GM19397 (cell line): ENCODE data around the gene ATP1A1.

Experiments used
- ATAC-seq: cut with Tn5 transposase; IDR thresholded peaks from one replicate; pipeline ENCODE4 v1.9.1; 2021; ENCODE audit warnings: mild to moderate bottlenecking, moderate library complexity; ENCODE audit not compliant: unreplicated experiment

Gene ATP1A1

DNA sequence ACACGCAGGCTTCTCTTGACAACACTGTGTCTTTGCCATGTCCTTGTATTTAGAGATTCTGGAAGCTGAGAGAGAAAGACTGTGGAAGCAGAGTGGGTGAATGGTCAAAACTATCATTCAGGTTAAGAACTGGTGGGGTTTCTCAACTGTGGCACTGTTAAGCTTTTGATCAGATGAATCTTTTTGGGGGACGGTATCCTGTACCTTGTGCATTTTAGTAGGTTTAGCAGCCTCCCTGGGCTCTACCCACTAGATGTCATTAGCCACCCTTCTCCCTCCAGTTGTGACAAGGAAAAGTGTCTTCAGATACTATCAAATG is 39.4 kb downstream of the ATP1A1 start:
- ATAC-seq, result no peak

- ATAC-seq, result no peak
Observed at GRCh38 chr1:116412898-116413297, 39.9 kb downstream of the ATP1A1 start.

- ATAC-seq, result no peak
Observed at GRCh38 chr1:116413414-116413813, 40.4 kb downstream of the ATP1A1 start.

DNA sequence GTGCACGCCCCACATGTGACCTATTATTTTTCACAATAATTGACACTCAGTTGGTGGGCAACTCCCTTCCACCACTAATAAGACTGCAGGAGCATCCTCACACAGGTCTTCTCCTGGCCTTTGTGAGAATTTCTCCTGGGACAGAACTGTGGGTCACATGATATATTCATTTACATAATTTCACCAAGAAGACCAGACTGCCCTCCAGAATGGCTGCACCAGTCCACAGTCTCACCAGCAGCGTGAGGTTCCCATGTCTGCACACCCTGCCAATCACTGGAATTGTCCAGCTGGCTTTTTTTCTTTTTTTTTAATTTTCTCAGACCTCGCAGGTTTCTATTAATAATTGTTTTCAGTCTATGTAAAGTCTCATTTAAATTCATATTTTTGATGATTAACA is 41.3 kb downstream of the ATP1A1 start:
- no peak for ATAC-seq

GRCh38 chr1:116415200-116415698 is 42.2 kb downstream of the ATP1A1 start:
- no peak for ATAC-seq

DNA sequence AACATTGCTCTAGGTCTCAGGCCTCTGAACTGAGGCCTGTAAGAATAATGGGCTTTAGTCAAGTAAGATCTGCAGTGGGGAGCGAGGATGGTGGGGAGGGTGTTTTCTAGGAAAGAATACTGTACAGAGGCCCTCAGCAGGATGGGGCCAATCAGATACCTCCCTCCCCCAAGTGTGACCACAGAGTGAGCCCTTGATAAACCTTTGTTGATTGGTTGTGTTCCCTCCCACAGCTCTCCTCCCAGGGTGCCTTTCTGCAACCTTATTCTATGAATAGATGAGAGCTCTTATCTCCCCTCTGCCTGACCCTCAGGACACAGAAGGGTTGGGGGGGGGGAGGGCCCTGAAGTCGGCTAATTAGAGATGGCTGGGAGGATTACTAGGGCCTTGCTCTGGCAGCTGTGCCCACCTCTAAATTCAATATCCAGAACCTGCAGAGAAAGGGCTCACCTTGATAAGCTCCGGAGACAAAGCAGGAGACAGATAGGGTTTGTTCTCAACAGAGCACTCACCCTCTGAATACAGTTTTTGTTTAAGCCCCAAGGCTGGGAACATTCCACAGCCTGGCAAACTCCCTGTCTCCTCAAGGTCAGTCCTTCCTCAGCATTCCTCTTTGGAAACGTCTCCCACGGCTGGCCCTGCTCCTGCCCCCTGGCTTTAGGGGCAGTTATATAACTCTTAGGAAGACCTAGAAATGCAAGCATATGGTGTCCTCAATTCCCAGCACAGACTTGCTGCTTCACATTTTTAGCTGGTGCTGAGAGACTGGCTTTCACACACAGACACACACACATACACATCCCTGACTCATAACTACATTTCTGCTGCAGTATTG is 42.9 kb downstream of the ATP1A1 start:
- no peak for ATAC-seq

DNA sequence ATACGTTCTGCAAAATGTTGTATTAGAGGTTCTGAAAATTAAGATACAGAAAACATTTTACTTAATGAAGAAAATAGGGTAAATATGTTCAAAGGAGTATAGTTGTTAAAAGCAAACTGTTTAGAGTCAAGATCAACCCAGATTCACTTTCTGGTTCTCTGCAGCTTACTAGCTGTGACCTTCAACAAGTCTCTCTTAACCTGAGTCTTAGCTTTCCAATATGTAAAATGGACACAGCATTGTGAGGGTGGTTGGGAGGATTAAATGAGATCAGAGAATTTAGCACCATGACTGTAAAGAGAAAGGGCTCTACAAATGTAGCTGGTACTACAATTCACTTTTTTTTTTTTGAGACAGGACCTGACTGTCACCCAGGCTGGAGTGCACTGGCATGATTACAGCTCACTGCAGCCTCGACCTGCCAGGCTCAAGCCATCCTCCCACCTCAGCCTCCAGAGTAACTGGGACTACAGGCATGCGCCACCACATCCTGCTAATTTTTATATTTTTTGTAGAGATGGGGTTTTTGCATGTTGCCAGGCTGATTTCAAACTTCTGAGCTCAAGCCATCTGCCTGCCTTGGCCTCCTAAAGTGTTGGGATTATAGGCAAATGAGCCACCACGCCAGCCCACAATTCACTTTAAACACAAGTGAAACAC is 43.9 kb downstream of the ATP1A1 start:
- ATAC-seq, result no peak

DNA sequence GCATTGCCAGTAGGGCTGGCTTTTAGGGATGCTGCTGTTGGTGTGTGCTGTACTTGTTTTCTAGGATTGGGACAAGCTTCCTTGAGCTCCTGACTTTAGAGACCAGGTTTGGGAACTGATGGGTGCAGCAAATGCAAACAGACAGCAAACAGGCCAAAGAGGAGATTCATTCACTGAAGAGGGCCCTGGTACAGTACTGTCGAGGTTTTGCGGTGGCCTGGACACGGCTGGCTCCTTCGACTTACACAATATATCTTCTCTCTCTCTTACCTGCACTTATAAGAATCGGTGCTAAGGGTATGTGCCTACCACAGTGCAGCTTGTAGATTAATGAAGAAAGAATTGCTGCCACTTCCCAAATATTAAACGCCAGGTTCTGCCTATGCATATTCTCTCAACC is 44.6 kb downstream of the ATP1A1 start:
- no peak for ATAC-seq

GRCh38 chr1:116418091-116418830 is 45.2 kb downstream of the ATP1A1 start:
- ATAC-seq, result peak; percentile 89

GRCh38 chr1:116420417-116421200 is 47.6 kb downstream of the ATP1A1 start:
- ATAC-seq, result no peak

DNA sequence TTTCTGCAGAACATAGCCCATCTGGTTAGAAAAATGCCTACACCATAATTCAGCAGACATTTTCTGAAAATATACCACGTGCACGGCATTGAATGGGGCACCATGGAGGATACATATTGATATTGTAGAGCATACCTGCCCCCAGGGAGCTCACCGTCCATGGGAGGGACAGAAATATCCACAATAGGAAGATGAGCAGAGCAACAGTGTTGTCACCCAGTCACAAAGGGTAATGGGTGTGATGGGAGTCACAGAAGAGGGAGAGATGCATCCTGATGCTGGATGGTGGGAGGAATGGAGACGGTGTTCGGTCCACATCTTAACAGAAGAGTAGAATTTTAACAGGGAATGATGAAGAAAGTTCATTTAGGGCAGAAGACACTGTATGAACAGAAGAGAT is 51.4 kb downstream of the ATP1A1 start:
- ATAC-seq, result no peak

- no peak for ATAC-seq
Observed at GRCh38 chr1:116424863-116425262, 51.8 kb downstream of the ATP1A1 start.

DNA sequence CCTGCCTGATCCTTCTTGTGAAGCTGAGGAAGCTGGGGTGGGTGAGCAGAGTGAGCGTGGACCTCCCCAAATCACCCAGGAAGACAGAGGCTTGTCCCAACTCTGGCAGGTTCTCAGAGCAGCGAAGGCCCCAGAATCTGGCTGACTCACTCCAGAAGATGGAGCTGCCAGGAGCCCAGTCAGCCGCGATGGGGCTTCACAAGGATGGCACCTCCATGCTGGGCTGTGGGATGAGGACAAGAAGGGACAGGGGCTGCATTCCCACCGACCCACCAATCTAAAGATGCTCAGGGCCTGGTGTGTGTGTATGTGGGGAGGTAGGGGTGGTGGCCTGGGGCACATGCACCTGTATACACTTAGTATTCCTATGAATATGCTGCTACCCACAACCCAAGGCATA is 52.9 kb downstream of the ATP1A1 start:
- no peak for ATAC-seq

GRCh38 chr1:116426401-116426800 is 53.4 kb downstream of the ATP1A1 start:
- ATAC-seq, result no peak

GRCh38 chr1:116428576-116428975 is 55.5 kb downstream of the ATP1A1 start:
- ATAC-seq, result no peak

GRCh38 chr1:116429821-116430374 is 56.9 kb downstream of the ATP1A1 start:
- ATAC-seq, result no peak

DNA sequence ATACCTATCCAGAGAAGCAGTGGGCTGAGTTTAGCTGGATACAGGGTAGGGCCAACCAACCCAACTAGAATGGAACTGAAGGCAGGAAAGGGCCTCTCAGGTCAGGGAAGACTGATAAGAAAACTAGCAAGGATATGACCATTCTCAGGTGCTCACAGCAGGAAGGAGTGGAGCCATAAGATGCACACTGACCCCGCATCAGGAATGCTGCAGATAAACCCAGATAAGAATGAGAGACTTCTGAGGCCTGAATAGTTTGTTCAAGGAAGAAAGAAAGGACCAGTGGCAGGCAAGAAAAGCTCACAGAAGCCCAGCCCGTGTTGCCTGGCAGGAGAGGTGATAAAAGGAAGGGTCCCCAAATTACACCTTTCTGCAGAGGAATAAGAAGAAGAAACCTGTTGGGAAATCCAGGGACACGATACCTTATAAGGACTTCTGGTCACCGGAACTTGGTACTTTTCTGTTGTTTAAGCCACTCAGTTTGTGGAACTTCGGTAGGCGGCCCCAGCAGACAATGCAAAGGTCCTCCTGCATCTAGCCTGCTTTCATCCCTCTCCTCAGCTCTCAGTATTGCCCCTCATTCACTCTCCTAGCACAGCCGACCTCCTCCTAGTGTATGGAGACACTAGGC is 58.9 kb downstream of the ATP1A1 start:
- no peak for ATAC-seq

DNA sequence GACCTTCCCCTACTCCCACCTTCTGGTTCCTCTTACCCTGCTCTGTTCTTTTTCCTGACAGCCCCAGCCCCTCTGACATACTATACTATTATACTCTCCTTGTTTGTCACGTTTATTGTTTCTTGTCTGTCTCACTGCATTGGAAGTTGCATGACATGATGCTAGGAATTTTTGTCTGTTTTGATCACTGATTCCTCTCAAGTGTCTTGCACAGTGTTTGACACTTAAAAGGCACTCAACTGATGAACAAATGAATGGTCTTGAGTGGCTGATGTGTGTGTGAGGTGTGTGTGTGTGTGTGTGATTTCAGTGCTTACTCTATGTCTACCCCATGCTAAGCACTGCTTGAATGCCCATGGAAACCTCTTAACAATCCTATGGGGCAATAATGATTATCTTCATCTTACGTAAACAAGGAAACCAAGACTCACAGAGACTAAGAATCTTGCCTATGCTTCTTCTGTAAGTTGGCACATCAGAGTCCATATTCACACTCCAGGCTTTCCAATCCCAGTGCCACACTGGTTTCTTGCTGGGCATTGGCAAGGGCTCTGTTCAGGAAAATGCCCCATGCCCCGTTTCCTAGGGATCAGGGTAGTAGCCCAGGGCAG is 59.7 kb downstream of the ATP1A1 start:
- no peak for ATAC-seq
